Suprapubic skin (tissue), 4 donors: ENCODE results near the gene SYF2. TPM values are rescaled to one million over a fixed set of nuclear protein-coding genes. Genes with fewer than 3 reads are reported as not detected.

Experiments
- DNase-seq, 2 donors: peaks; one replicate each; pipeline ENCODE4 v3.0.0-alpha.2; 2019; ENCODE audit warnings: low spot score in 2 of 2
- H3K27ac ChIP-seq: fragments of 200-600 bp; sonication (generic); one replicate; pipeline ENCODE4 v1.5.1; 2019
- H3K27me3 ChIP-seq: fragments of 200-600 bp; sonication (generic); one replicate; pipeline ENCODE4 v1.5.1; 2019
- H3K36me3 ChIP-seq: fragments of 200-600 bp; sonication (generic); one replicate; pipeline ENCODE4 v1.5.1; 2019
- H3K4me1 ChIP-seq: fragments of 200-600 bp; sonication (generic); one replicate; pipeline ENCODE4 v1.5.1; 2019
- H3K4me3 ChIP-seq: fragments of 200-600 bp; sonication (generic); one replicate; pipeline ENCODE4 v1.5.1; 2019; ENCODE audit warnings: mild to moderate bottlenecking
- H3K9me3 ChIP-seq: fragments of 200-600 bp; sonication (generic); one replicate; pipeline ENCODE4 v1.5.1; 2019
- EP300 ChIP-seq: sonication (generic); formaldehyde crosslinking; IDR thresholded peaks from one replicate; pipeline ENCODE4 v1.6.1; 2017; ENCODE audit warnings: antibody characterized with exemption
- POLR2A ChIP-seq, 2 donors: fragments of 450-650 bp; IDR thresholded peaks; one replicate each; pipeline ENCODE4 v1.6.1; 2017; ENCODE audit warnings: antibody characterized with exemption in 2 of 2, mild to moderate bottlenecking in 2 of 2, moderate library complexity in 2 of 2
- POLR2AphosphoS5 ChIP-seq, 3 donors: sonication (generic); formaldehyde crosslinking; IDR thresholded peaks; one replicate each; pipeline ENCODE4 v1.6.1; 2017; ENCODE audit warnings: antibody characterized with exemption in 3 of 3
- WGBS: methylation state at CpG from one replicate; pipeline ENCODE4 v1.1.5; 2018; 5-methylcytosine and 5-hydroxymethylcytosine counted together
- total RNA-seq, 4 donors: library from RNA; depleted of rRNA; stranded (reverse); fragments of >200 nt; gene quantifications; one replicate each; pipeline ENCODE4 v1.1.0, GENCODE V29; 2016
- TF ChIP-seq, protein P1 (sequence below), 2 donors: fragments of 200-600 bp in 1 of 2; fragments of 450-650 bp in 1 of 2; sonication (generic) in 1 of 2; IDR thresholded peaks; one replicate each; pipeline ENCODE4 v1.5.1; 2016 to 2019; ENCODE audit warnings: antibody characterized with exemption in 2 of 2, mild to moderate bottlenecking in 1 of 2, moderate library complexity in 1 of 2

The SYF2 gene
- total RNA-seq, 4 donors from 2014 or later = 37.2 to 57.9 (median 46.2) TPM

GRCh38 chr1:25199819-25200620 lies 32.3 kb downstream of the SYF2 start:
- H3K36me3 ChIP-seq = no peaks in the 10 kb centered on the region
- no peak overlapping the region for H3K27ac ChIP-seq
- TF ChIP-seq, protein P1, sequence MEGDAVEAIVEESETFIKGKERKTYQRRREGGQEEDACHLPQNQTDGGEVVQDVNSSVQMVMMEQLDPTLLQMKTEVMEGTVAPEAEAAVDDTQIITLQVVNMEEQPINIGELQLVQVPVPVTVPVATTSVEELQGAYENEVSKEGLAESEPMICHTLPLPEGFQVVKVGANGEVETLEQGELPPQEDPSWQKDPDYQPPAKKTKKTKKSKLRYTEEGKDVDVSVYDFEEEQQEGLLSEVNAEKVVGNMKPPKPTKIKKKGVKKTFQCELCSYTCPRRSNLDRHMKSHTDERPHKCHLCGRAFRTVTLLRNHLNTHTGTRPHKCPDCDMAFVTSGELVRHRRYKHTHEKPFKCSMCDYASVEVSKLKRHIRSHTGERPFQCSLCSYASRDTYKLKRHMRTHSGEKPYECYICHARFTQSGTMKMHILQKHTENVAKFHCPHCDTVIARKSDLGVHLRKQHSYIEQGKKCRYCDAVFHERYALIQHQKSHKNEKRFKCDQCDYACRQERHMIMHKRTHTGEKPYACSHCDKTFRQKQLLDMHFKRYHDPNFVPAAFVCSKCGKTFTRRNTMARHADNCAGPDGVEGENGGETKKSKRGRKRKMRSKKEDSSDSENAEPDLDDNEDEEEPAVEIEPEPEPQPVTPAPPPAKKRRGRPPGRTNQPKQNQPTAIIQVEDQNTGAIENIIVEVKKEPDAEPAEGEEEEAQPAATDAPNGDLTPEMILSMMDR (IDR thresholded peaks at IDR 0.05) = no peak
- no peak for TF ChIP-seq POLR2A (IDR thresholded peaks at IDR 0.05)
- TF ChIP-seq POLR2AphosphoS5 (IDR thresholded peaks at IDR 0.05) = no peak
- TF ChIP-seq EP300 = no peak
- DNase-seq = no peak
- H3K4me3 ChIP-seq = no peak overlapping the region
- 76% methylated on average over 15 of the region's 20 CpGs for WGBS
- no peaks in the 10 kb centered on the region for H3K27me3 ChIP-seq
- no peaks in the 10 kb centered on the region for H3K9me3 ChIP-seq
- peaks cover 26% of the 10 kb centered on the region for H3K4me1 ChIP-seq

- WGBS = 26% methylated on average over 12 of the region's 20 CpGs
- H3K27ac ChIP-seq = peak overlapping the region; percentile 83
- peak overlapping the region; percentile 2 for H3K4me3 ChIP-seq
- H3K9me3 ChIP-seq = no peaks in the 10 kb centered on the region
- no peaks in the 10 kb centered on the region for H3K36me3 ChIP-seq
- no peak for TF ChIP-seq POLR2A (IDR thresholded peaks at IDR 0.05)
- no peak for TF ChIP-seq EP300
- no peak for TF ChIP-seq POLR2AphosphoS5 (IDR thresholded peaks at IDR 0.05)
- TF ChIP-seq, protein P1 (IDR thresholded peaks at IDR 0.05) = no peak
- no peaks in the 10 kb centered on the region for H3K27me3 ChIP-seq
- DNase-seq = no peak
- peaks cover 31% of the 10 kb centered on the region for H3K4me1 ChIP-seq
These were observed 33.5 kb downstream of the SYF2 start for GRCh38 chr1:25198663-25199252.

DNA sequence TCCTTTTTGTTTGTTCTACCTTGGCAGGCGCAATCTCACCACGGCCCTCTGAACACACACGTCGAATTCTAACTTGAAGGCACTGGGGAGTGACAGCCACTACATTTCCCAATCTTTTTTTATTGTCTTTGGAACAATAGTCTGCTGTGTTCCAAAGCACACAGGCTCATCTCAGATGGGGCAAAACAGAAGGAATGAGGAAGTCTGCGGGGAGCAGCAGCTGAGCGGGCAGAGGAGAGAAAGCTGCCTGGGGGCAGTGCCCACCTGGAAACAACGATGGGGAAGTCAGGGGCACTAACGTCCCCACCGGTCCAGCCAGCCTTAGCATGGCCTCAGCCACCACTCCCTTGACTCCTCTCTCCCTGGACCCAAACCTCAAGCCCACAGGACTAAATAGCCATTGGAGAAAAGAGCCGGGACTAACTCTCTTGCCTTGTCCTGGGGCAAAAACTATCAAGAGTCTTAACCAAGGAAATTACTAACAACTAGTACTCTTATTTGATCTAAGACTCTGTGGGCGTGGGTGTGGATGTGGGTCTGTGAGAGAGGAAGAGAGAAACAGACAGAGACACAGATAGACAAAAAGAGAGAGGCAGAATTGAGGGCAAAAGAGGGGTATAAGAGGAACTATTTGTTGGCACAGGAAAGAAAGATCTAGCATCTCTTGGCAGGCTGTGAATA lies 34.2 kb downstream of the SYF2 start:
- peaks cover 31% of the 10 kb centered on the region for H3K4me1 ChIP-seq
- H3K27me3 ChIP-seq = peaks cover 1% of the 10 kb centered on the region
- DNase-seq = no peak
- 21% methylated on average over 11 of the region's 11 CpGs for WGBS
- H3K9me3 ChIP-seq = no peaks in the 10 kb centered on the region
- H3K27ac ChIP-seq = peak overlapping the region; percentile 83
- TF ChIP-seq EP300 (no peak), POLR2AphosphoS5 (IDR thresholded peaks at IDR 0.05) (no peak), POLR2A (IDR thresholded peaks at IDR 0.05) (no peak)
- TF ChIP-seq, protein P1 (IDR thresholded peaks at IDR 0.05) = no peak
- H3K4me3 ChIP-seq = peak overlapping the region; percentile 2
- no peaks in the 10 kb centered on the region for H3K36me3 ChIP-seq

- H3K36me3 ChIP-seq = no peaks in the 10 kb centered on the region
- TF ChIP-seq, protein P1 (IDR thresholded peaks at IDR 0.05) = no peak
- no peak for TF ChIP-seq POLR2AphosphoS5 (IDR thresholded peaks at IDR 0.05)
- TF ChIP-seq POLR2A (IDR thresholded peaks at IDR 0.05) = no peak
- no peak for TF ChIP-seq EP300
- H3K4me3 ChIP-seq = no peak overlapping the region
- peaks cover 31% of the 10 kb centered on the region for H3K4me1 ChIP-seq
- WGBS = 67% methylated on average over 17 of the region's 20 CpGs
- H3K27ac ChIP-seq = peak overlapping the region; percentile 83
- peaks cover 4% of the 10 kb centered on the region for H3K27me3 ChIP-seq
- no peaks in the 10 kb centered on the region for H3K9me3 ChIP-seq
- DNase-seq = no peak
These were observed 34.9 kb downstream of the SYF2 start for GRCh38 chr1:25197235-25197975.
